ENCODE data around the gene THRB. TPM values are rescaled to one million over a fixed set of nuclear protein-coding genes. Genes with fewer than 3 reads are reported as not detected.
A peak's percentile ranks its signal among the peaks of the same experiment; 100 is the strongest.

Gene THRB
- total and polyA plus RNA-seq, 9 of the 15 experiments (the other 6 are each of a cell fraction or from before 2014, with no cell fraction given), result 1.7 to 14.9 (median 6.9) TPM

DNA sequence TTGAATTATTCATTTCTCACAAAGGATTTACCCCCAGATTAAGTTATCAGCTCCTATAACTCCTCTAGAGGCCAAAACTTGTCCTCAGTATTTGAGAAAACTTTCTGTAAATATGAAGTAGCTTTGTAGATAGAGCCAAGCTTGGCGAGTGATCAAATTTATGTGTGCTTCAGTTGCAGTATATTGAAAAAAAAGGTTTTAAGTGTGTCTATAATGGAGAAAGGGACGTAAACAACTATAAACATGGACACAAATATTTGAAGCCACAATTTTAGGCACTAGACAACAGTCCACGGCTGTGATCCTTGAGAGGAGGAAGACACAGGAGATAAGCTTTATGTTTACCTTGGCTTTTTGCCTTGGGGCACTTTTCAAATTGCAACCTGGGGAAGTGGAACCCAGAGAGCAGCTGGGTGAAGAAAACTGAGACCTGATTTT, 118.7 kb downstream of the THRB start (continued):
- no peak for TF ChIP-seq MCM3 (IDR thresholded peaks at IDR 0.05)
- no peak for TF ChIP-seq HDGF (IDR thresholded peaks at IDR 0.05)
- TF ChIP-seq TEAD4 (IDR thresholded peaks at IDR 0.05; ENCODE audit: low read length), result peak; percentile 25; the same call in 1 of the 2 replicates
- TF ChIP-seq TEAD4 (CRISPR knock-in tag; IDR thresholded peaks at IDR 0.05; ENCODE audit: borderline replicate concordance), result no peak
- no peak for TF ChIP-seq RNF2 (IDR thresholded peaks at IDR 0.05)
- TF ChIP-seq, protein P1, sequence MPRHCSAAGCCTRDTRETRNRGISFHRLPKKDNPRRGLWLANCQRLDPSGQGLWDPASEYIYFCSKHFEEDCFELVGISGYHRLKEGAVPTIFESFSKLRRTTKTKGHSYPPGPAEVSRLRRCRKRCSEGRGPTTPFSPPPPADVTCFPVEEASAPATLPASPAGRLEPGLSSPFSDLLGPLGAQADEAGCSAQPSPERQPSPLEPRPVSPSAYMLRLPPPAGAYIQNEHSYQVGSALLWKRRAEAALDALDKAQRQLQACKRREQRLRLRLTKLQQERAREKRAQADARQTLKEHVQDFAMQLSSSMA (CRISPR knock-in tag; IDR thresholded peaks at IDR 0.05), result no peak
- peak; percentile 27 to 38; a peak in 2 of 4 replicates for TF ChIP-seq KDM1A (IDR thresholded peaks at IDR 0.05)
- TF ChIP-seq, protein P2, sequence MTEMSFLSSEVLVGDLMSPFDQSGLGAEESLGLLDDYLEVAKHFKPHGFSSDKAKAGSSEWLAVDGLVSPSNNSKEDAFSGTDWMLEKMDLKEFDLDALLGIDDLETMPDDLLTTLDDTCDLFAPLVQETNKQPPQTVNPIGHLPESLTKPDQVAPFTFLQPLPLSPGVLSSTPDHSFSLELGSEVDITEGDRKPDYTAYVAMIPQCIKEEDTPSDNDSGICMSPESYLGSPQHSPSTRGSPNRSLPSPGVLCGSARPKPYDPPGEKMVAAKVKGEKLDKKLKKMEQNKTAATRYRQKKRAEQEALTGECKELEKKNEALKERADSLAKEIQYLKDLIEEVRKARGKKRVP (CRISPR knock-in tag; IDR thresholded peaks at IDR 0.05), result no peak
- no peak for TF ChIP-seq PRPF4 (IDR thresholded peaks at IDR 0.05; ENCODE audit: insufficient read depth, low read depth, low read length, poor library complexity, severe bottlenecking)
- TF ChIP-seq TAF9B (IDR thresholded peaks at IDR 0.05; ENCODE audit: partially characterized antibody), result no peak
- TF ChIP-seq MTA3 (IDR thresholded peaks at IDR 0.05; ENCODE audit: borderline replicate concordance), result 0 out of 2 replicates have a peak, but pooled peaks have one; percentile 50
- TF ChIP-seq CHD4 (IDR thresholded peaks at IDR 0.05; ENCODE audit: insufficient read depth, insufficient replicate concordance, low read depth, low read length, poor library complexity, severe bottlenecking), result no peak
- TF ChIP-seq, protein P3, sequence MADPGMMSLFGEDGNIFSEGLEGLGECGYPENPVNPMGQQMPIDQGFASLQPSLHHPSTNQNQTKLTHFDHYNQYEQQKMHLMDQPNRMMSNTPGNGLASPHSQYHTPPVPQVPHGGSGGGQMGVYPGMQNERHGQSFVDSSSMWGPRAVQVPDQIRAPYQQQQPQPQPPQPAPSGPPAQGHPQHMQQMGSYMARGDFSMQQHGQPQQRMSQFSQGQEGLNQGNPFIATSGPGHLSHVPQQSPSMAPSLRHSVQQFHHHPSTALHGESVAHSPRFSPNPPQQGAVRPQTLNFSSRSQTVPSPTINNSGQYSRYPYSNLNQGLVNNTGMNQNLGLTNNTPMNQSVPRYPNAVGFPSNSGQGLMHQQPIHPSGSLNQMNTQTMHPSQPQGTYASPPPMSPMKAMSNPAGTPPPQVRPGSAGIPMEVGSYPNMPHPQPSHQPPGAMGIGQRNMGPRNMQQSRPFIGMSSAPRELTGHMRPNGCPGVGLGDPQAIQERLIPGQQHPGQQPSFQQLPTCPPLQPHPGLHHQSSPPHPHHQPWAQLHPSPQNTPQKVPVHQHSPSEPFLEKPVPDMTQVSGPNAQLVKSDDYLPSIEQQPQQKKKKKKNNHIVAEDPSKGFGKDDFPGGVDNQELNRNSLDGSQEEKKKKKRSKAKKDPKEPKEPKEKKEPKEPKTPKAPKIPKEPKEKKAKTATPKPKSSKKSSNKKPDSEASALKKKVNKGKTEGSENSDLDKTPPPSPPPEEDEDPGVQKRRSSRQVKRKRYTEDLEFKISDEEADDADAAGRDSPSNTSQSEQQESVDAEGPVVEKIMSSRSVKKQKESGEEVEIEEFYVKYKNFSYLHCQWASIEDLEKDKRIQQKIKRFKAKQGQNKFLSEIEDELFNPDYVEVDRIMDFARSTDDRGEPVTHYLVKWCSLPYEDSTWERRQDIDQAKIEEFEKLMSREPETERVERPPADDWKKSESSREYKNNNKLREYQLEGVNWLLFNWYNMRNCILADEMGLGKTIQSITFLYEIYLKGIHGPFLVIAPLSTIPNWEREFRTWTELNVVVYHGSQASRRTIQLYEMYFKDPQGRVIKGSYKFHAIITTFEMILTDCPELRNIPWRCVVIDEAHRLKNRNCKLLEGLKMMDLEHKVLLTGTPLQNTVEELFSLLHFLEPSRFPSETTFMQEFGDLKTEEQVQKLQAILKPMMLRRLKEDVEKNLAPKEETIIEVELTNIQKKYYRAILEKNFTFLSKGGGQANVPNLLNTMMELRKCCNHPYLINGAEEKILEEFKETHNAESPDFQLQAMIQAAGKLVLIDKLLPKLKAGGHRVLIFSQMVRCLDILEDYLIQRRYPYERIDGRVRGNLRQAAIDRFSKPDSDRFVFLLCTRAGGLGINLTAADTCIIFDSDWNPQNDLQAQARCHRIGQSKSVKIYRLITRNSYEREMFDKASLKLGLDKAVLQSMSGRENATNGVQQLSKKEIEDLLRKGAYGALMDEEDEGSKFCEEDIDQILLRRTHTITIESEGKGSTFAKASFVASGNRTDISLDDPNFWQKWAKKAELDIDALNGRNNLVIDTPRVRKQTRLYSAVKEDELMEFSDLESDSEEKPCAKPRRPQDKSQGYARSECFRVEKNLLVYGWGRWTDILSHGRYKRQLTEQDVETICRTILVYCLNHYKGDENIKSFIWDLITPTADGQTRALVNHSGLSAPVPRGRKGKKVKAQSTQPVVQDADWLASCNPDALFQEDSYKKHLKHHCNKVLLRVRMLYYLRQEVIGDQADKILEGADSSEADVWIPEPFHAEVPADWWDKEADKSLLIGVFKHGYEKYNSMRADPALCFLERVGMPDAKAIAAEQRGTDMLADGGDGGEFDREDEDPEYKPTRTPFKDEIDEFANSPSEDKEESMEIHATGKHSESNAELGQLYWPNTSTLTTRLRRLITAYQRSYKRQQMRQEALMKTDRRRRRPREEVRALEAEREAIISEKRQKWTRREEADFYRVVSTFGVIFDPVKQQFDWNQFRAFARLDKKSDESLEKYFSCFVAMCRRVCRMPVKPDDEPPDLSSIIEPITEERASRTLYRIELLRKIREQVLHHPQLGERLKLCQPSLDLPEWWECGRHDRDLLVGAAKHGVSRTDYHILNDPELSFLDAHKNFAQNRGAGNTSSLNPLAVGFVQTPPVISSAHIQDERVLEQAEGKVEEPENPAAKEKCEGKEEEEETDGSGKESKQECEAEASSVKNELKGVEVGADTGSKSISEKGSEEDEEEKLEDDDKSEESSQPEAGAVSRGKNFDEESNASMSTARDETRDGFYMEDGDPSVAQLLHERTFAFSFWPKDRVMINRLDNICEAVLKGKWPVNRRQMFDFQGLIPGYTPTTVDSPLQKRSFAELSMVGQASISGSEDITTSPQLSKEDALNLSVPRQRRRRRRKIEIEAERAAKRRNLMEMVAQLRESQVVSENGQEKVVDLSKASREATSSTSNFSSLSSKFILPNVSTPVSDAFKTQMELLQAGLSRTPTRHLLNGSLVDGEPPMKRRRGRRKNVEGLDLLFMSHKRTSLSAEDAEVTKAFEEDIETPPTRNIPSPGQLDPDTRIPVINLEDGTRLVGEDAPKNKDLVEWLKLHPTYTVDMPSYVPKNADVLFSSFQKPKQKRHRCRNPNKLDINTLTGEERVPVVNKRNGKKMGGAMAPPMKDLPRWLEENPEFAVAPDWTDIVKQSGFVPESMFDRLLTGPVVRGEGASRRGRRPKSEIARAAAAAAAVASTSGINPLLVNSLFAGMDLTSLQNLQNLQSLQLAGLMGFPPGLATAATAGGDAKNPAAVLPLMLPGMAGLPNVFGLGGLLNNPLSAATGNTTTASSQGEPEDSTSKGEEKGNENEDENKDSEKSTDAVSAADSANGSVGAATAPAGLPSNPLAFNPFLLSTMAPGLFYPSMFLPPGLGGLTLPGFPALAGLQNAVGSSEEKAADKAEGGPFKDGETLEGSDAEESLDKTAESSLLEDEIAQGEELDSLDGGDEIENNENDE (IDR thresholded peaks at IDR 0.05; ENCODE audit: low read depth, low read length), result no peak
- TF ChIP-seq ZNF644 (tag; IDR thresholded peaks at IDR 0.05; ENCODE audit: low read depth), result no peak
- TF ChIP-seq FOXA3 (CRISPR knock-in tag; conservative IDR thresholded peaks at IDR 0.05 in 1 of 2, IDR thresholded peaks at IDR 0.05 in 1 of 2), result peak in 1 of 2 experiments; percentile 82; a peak in 2 of 4 replicates
- peak; percentile 92 for TF ChIP-seq NFIC (IDR thresholded peaks at IDR 0.05)

All from K562 (cell line).